ENCODE measurements around the gene LRMDA. TPM values are rescaled to one million over a fixed set of nuclear protein-coding genes. Genes with fewer than 3 reads are reported as not detected.
A peak's percentile ranks its signal among the peaks of the same experiment; 100 is the strongest.
"Not testable (repeated sequence)": the region's sequence is repeated elsewhere in the genome, so short reads cannot be mapped to it uniquely, and the experiment has no call there.

LRMDA gene
- polyA plus RNA-seq, 3 donors, result 39.8 to 59.6 (median 56.4) TPM

- Histone ChIP-seq H3K79me2 (ENCODE audit: insufficient read depth, low read length) (peaks cover 49% of the 10 kb centered on the region), H4K20me1 (ENCODE audit: insufficient read depth, low read length) (peaks cover 12% of the 10 kb centered on the region), H2AFZ (ENCODE audit: insufficient read depth, low read depth, low read length, poor library complexity, severe bottlenecking) (no peak overlapping the region), H3K9me3 (replicated peaks in 1 of 2; ENCODE audit: control insufficient read depth in 1 of 2, insufficient read depth in 1 of 2, low read length in 2 of 2) (no peaks in the 10 kb centered on the region), H3K4me3 (replicated peaks in 1 of 3; ENCODE audit: low read depth in 2 of 3, low read length in 3 of 3) (no peak overlapping the region), H3K36me3 (replicated peaks in 1 of 2; ENCODE audit: control insufficient read depth in 1 of 2, insufficient read depth in 2 of 2, low read length in 2 of 2) (peaks cover 0 to 7% of the 10 kb centered on the region in 2 donors), H3K4me2 (replicated peaks; ENCODE audit: extremely low read depth, low read length, poor library complexity, severe bottlenecking) (no peak overlapping the region), H3K27ac (ENCODE audit: low read depth in 1 of 2, low read length in 2 of 2) (no peak overlapping the region), H3K4me1 (ENCODE audit: control insufficient read depth in 1 of 2, insufficient read depth in 2 of 2, low read length in 2 of 2) (peaks cover 21 to 25% of the 10 kb centered on the region in 2 donors), H3K9ac (ENCODE audit: insufficient read depth, low read length, poor library complexity, severe bottlenecking) (no peak overlapping the region), H3K27me3 (ENCODE audit: control insufficient read depth in 2 of 2, insufficient read depth in 2 of 2, low read length in 2 of 2) (no peaks in the 10 kb centered on the region)
- Mint-ChIP-seq H3K4me1 (peaks cover 38% of the 10 kb centered on the region), H3K9me3 (peaks cover 0 to 3% (median 0%) of the 10 kb centered on the region in 7 donors), H3K36me3 (peaks cover 2 to 4% of the 10 kb centered on the region in 2 donors), H3K27ac (peak overlapping the region in 1 of 7 donors; percentile 42), H3K4me3 (no peak overlapping the region), H3K27me3 (ENCODE audit: low read depth in 3 of 3) (no peaks in the 10 kb centered on the region)
- no peak for DNase-seq
- intact Hi-C loops (cut with micrococcal nuclease), result loop anchor here in 1 of 2 donors (10.0 kb wide), 1 partner anchor 215 kb away; the partner anchor contains the start of gene ZNF503
- WGBS (ENCODE audit: insufficient coverage), result 69% methylated on average over 2 of the region's 3 CpGs
- no peak for TF ChIP-seq CTCF (IDR thresholded peaks at IDR 0.05)
Measured at GRCh38 chr10:75619635-75620034, 188.2 kb downstream of the LRMDA start.

- peaks cover 17 to 21% of the 10 kb centered on the region in 2 donors for H3K4me1 ChIP-seq (ENCODE audit: control insufficient read depth in 1 of 2, insufficient read depth in 2 of 2, low read length in 2 of 2)
- H3K36me3 ChIP-seq (replicated peaks in 1 of 2; ENCODE audit: control insufficient read depth in 1 of 2, insufficient read depth in 2 of 2, low read length in 2 of 2), result peaks cover 0 to 7% of the 10 kb centered on the region in 2 donors
- H3K9me3 ChIP-seq (replicated peaks in 1 of 2; ENCODE audit: control insufficient read depth in 1 of 2, insufficient read depth in 1 of 2, low read length in 2 of 2), result no peaks in the 10 kb centered on the region
- peaks cover 12% of the 10 kb centered on the region for H4K20me1 ChIP-seq (ENCODE audit: insufficient read depth, low read length)
- intact Hi-C loops (cut with micrococcal nuclease), result no loop called here
- H3K36me3 Mint-ChIP-seq, result peaks cover 2 to 4% of the 10 kb centered on the region in 2 donors
- no peak overlapping the region for H3K9ac ChIP-seq (ENCODE audit: insufficient read depth, low read length, poor library complexity, severe bottlenecking)
- H3K79me2 ChIP-seq (ENCODE audit: insufficient read depth, low read length), result peaks cover 42% of the 10 kb centered on the region
- H3K4me3 ChIP-seq (replicated peaks in 1 of 3; ENCODE audit: low read depth in 2 of 3, low read length in 3 of 3), result no peak overlapping the region
- H3K27me3 Mint-ChIP-seq (ENCODE audit: low read depth in 3 of 3), result no peaks in the 10 kb centered on the region
- H2AFZ ChIP-seq (ENCODE audit: insufficient read depth, low read depth, low read length, poor library complexity, severe bottlenecking), result no peak overlapping the region
- no peak overlapping the region for H3K4me3 Mint-ChIP-seq
- no peaks in the 10 kb centered on the region for H3K27me3 ChIP-seq (ENCODE audit: control insufficient read depth in 2 of 2, insufficient read depth in 2 of 2, low read length in 2 of 2)
- no peak for TF ChIP-seq CTCF (IDR thresholded peaks at IDR 0.05)
- no peak overlapping the region for H3K27ac Mint-ChIP-seq
- DNase-seq, result no peak
- H3K4me2 ChIP-seq (replicated peaks; ENCODE audit: extremely low read depth, low read length, poor library complexity, severe bottlenecking), result no peak overlapping the region
- H3K9me3 Mint-ChIP-seq, result peaks cover 0 to 3% (median 0%) of the 10 kb centered on the region in 7 donors
- no peak overlapping the region for H3K27ac ChIP-seq (ENCODE audit: low read depth in 1 of 2, low read length in 2 of 2)
- peaks cover 33% of the 10 kb centered on the region for H3K4me1 Mint-ChIP-seq
Measured at GRCh38 chr10:75620356-75620755, 188.9 kb downstream of the LRMDA start.

DNA sequence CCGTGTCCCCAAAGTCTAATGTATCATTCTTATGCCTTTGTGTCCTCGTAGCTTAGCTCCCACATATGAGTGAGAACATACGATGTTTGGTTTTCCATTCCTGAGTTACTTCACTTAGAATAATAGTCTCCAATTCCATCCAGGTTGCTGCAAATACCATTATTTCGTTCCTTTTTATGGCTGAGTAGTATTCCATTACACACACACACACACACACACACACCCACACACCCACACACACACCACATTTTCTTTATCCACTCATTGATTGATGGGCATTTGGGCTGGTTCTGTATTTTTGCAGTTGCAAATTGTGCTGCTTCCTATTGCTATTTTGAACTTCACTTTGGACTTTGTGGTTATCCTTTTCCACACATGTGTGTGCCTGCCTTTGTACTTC is 189.6 kb downstream of the LRMDA start:
- H3K36me3 ChIP-seq (replicated peaks in 1 of 2; ENCODE audit: control insufficient read depth in 1 of 2, insufficient read depth in 2 of 2, low read length in 2 of 2); H3K9me3 ChIP-seq (replicated peaks in 1 of 2; ENCODE audit: control insufficient read depth in 1 of 2, insufficient read depth in 1 of 2, low read length in 2 of 2); H3K27me3 ChIP-seq (ENCODE audit: control insufficient read depth in 2 of 2, insufficient read depth in 2 of 2, low read length in 2 of 2); H2AFZ ChIP-seq (ENCODE audit: insufficient read depth, low read depth, low read length, poor library complexity, severe bottlenecking); H3K27ac ChIP-seq (ENCODE audit: low read depth in 1 of 2, low read length in 2 of 2); H3K27me3 Mint-ChIP-seq (ENCODE audit: low read depth in 3 of 3); H3K9ac ChIP-seq (ENCODE audit: insufficient read depth, low read length, poor library complexity, severe bottlenecking); DNase-seq; H3K4me3 ChIP-seq (replicated peaks in 1 of 3; ENCODE audit: low read depth in 2 of 3, low read length in 3 of 3); H3K27ac Mint-ChIP-seq; H3K4me3 Mint-ChIP-seq; intact Hi-C loops (cut with micrococcal nuclease); H3K4me2 ChIP-seq (replicated peaks; ENCODE audit: extremely low read depth, low read length, poor library complexity, severe bottlenecking); H3K9me3 Mint-ChIP-seq; H3K36me3 Mint-ChIP-seq: not testable (repeated sequence)
- WGBS (ENCODE audit: insufficient coverage), result no CpG with 5 or more reads among the region's 4 CpGs
- Histone ChIP-seq H4K20me1 (ENCODE audit: insufficient read depth, low read length) (peaks cover 12% of the 10 kb centered on the region), H3K4me1 (ENCODE audit: control insufficient read depth in 1 of 2, insufficient read depth in 2 of 2, low read length in 2 of 2) (peaks cover 18 to 22% of the 10 kb centered on the region in 2 donors), H3K79me2 (ENCODE audit: insufficient read depth, low read length) (peaks cover 36% of the 10 kb centered on the region)
- peaks cover 32% of the 10 kb centered on the region for H3K4me1 Mint-ChIP-seq

All from CD14-positive monocyte (primary cell).